SK-N-SH treated with all-trans-retinoic acid at 6 μM for 48 hours (cell line): ENCODE measurements around the gene ULBP1.

Source experiments
- ATAC-seq: fragments of 200-7000 bp; cut with Tn5 transposase; 3 replicates; pipeline ENCODE4 v1.9.1; 2020; ENCODE audit warnings: mild to moderate bottlenecking, moderate library complexity
- ARNTL ChIP-seq: fragments of 450-650 bp; formaldehyde crosslinking; IDR thresholded peaks from 2 replicates; pipeline ENCODE4 v1.5.0; 2020; ENCODE audit warnings: low read depth, mild to moderate bottlenecking, moderate library complexity, borderline replicate concordance
- BACH2 ChIP-seq: fragments of 250-450 bp; sonication (Bioruptor Pico); IDR thresholded peaks from 2 replicates; pipeline ENCODE4 v1.9.0; 2021; ENCODE audit warnings: mild to moderate bottlenecking, borderline replicate concordance
- CREB5 ChIP-seq: fragments of 250-450 bp; sonication (Bioruptor Pico); IDR thresholded peaks from 2 replicates; pipeline ENCODE4 v1.5.1; 2020; ENCODE audit warnings: low read depth, mild to moderate bottlenecking, moderate library complexity
- CSDC2 ChIP-seq: fragments of 250-450 bp; sonication (Bioruptor Pico); IDR thresholded peaks from 2 replicates; pipeline ENCODE4 v1.5.0; 2020; ENCODE audit warnings: mild to moderate bottlenecking, moderate library complexity
- CSRNP3 ChIP-seq: fragments of 250-450 bp; sonication (Bioruptor Pico); IDR thresholded peaks from 2 replicates; pipeline ENCODE4 v1.5.1; 2021; ENCODE audit warnings: mild to moderate bottlenecking, moderate library complexity
- ESRRG ChIP-seq: fragments of 250-450 bp; sonication (Bioruptor Pico); IDR thresholded peaks from 2 replicates; pipeline ENCODE4 v1.6.1; 2021; ENCODE audit warnings: mild to moderate bottlenecking
- GLIS3 ChIP-seq: fragments of 250-450 bp; sonication (Bioruptor Pico); IDR thresholded peaks from 2 replicates; pipeline ENCODE4 v1.5.0; 2020; ENCODE audit warnings: mild to moderate bottlenecking, moderate library complexity
- ISL1 ChIP-seq: fragments of 250-450 bp; sonication (Bioruptor Pico); IDR thresholded peaks from 2 replicates; pipeline ENCODE4 v2.1.2; 2022; ENCODE audit warnings: mild to moderate bottlenecking, moderate library complexity
- OSR1 ChIP-seq: fragments of 250-450 bp; sonication (Bioruptor Pico); IDR thresholded peaks from 2 replicates; pipeline ENCODE4 v1.8.0; 2022; ENCODE audit warnings: moderate library complexity, mild to moderate bottlenecking, inconsistent platforms
- PATZ1 ChIP-seq: fragments of 250-450 bp; sonication (Bioruptor Pico); IDR thresholded peaks from 2 replicates; pipeline ENCODE4 v1.8.0; 2020; ENCODE audit warnings: mild to moderate bottlenecking, moderate library complexity, borderline replicate concordance
- PPARA ChIP-seq: fragments of 250-450 bp; sonication (Bioruptor Pico); IDR thresholded peaks from 2 replicates; pipeline ENCODE4 v1.5.0; 2020; ENCODE audit warnings: mild to moderate bottlenecking, borderline replicate concordance
- SNAI2 ChIP-seq: fragments of 250-450 bp; sonication (Bioruptor Pico); IDR thresholded peaks from 2 replicates; pipeline ENCODE4 v1.5.0; 2020; ENCODE audit warnings: mild to moderate bottlenecking, moderate library complexity
- TOX ChIP-seq: fragments of 250-450 bp; sonication (Bioruptor Pico); IDR thresholded peaks from 2 replicates; pipeline ENCODE4 v1.8.0; 2021; ENCODE audit warnings: mild to moderate bottlenecking, moderate library complexity, borderline replicate concordance
- TSHZ2 ChIP-seq: fragments of 250-450 bp; sonication (Bioruptor Pico); IDR thresholded peaks from 2 replicates; pipeline ENCODE4 v1.5.0; 2020; ENCODE audit warnings: mild to moderate bottlenecking, moderate library complexity
- ZC3H10 ChIP-seq: fragments of 250-450 bp; sonication (Bioruptor Pico); IDR thresholded peaks from 2 replicates; pipeline ENCODE4 v1.5.1; 2021; ENCODE audit warnings: mild to moderate bottlenecking, moderate library complexity
- ZFP3 ChIP-seq: fragments of 250-450 bp; sonication (Bioruptor Pico); IDR thresholded peaks from 2 replicates; pipeline ENCODE4 v1.5.0; 2020; ENCODE audit warnings: mild to moderate bottlenecking, moderate library complexity
- ZNF565 ChIP-seq: fragments of 450-650 bp; formaldehyde crosslinking; conservative IDR thresholded peaks from 2 replicates; pipeline ENCODE4 v1.5.0; 2020; ENCODE audit warnings: low read depth, mild to moderate bottlenecking, moderate library complexity
- ZNF70 ChIP-seq: fragments of 450-650 bp; formaldehyde crosslinking; IDR thresholded peaks from 2 replicates; pipeline ENCODE4 v1.5.0; 2020; ENCODE audit warnings: mild to moderate bottlenecking, moderate library complexity
- ZNF8 ChIP-seq: fragments of 450-650 bp; formaldehyde crosslinking; IDR thresholded peaks from 2 replicates; pipeline ENCODE4 v1.5.0; 2020; ENCODE audit warnings: mild to moderate bottlenecking, moderate library complexity
- TF ChIP-seq, protein P1 (sequence below): fragments of 250-450 bp; sonication (Bioruptor Pico); IDR thresholded peaks from 2 replicates; pipeline ENCODE4 v1.8.0; 2021; ENCODE audit warnings: low read depth, mild to moderate bottlenecking, moderate library complexity, borderline replicate concordance

Gene ULBP1

GRCh38 chr6:149923327-149923986 is 40.3 kb upstream of the ULBP1 start (continued):
- TF ChIP-seq, protein P1, sequence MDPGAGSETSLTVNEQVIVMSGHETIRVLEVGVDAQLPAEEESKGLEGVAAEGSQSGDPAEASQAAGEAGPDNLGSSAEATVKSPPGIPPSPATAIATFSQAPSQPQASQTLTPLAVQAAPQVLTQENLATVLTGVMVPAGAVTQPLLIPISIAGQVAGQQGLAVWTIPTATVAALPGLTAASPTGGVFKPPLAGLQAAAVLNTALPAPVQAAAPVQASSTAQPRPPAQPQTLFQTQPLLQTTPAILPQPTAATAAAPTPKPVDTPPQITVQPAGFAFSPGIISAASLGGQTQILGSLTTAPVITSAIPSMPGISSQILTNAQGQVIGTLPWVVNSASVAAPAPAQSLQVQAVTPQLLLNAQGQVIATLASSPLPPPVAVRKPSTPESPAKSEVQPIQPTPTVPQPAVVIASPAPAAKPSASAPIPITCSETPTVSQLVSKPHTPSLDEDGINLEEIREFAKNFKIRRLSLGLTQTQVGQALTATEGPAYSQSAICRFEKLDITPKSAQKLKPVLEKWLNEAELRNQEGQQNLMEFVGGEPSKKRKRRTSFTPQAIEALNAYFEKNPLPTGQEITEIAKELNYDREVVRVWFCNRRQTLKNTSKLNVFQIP = no peak
- TF ChIP-seq OSR1 (CRISPR knock-in tag) = no peak
- no peak for TF ChIP-seq TSHZ2 (CRISPR knock-in tag)
- TF ChIP-seq CSDC2 = no peak
- TF ChIP-seq ESRRG (CRISPR knock-in tag) = no peak
- TF ChIP-seq TOX (CRISPR knock-in tag) = no peak
- TF ChIP-seq CREB5 (CRISPR knock-in tag) = no peak
- no peak for TF ChIP-seq ZNF565 (CRISPR knock-in tag)
- TF ChIP-seq, all 23 proteins: peak for 0

DNA sequence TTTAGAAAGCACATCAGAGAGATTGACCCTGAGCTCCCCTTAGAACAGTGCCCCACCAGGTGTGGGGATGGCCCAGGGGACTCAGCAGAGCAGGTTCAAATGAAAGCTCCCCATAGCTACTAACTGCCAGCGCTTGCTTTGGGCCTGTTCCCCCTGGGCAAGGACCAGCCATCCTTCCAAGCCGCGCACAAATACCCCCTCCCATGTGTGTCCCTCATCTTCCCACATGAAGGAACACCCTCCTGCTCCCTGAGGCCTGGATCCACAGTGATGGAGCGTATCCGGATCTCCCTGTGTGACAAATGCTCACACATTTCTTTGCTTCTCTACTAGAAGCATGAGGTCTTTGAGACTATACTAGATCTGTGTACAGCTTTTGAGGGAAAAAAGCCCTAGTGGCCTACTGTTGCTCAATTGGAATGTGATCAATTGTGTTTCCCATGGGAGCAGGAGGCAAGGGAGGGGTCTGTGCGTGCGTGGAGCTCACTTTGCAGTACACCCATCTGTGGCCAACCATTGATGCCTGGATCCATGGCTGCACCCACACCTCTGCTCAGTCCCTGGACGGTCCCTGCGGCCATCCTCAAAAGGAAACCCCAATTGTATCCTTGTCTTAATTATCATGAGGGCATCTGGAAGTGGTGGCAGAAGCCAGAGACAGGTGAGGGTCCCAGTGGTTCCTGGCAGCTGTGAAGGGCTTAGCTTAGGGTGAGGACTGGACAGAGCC is 39.4 kb upstream of the ULBP1 start:
- ATAC-seq = no peak
- TF ChIP-seq PPARA = no peak
- TF ChIP-seq CREB5 (CRISPR knock-in tag) = no peak
- TF ChIP-seq ZNF70 = no peak
- TF ChIP-seq TOX (CRISPR knock-in tag) = no peak
- no peak for TF ChIP-seq ZC3H10 (CRISPR knock-in tag)
- TF ChIP-seq ARNTL (CRISPR knock-in tag) = no peak
- no peak for TF ChIP-seq GLIS3 (CRISPR knock-in tag)
- no peak for TF ChIP-seq ZFP3 (CRISPR knock-in tag)
- no peak for TF ChIP-seq CSRNP3
- no peak for TF ChIP-seq ISL1 (CRISPR knock-in tag)
- TF ChIP-seq SNAI2 (CRISPR knock-in tag) = no peak
- TF ChIP-seq ZNF8 (CRISPR knock-in tag) = no peak

DNA sequence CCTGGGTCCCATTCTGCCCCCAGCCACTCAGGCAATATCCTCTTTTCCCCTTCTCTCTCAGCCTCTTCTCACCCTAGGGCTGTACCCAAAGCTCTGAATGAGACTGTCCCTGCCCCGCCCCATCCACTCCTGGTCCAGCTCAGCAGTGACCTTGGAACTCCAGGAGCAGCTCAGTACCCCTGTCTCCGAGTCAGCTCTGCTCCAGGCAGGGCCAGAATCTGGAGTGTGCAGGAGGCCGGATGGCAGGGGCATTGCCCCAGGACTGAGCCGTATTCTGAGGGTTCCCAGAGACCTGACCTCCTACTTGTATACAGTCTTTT is 38.9 kb upstream of the ULBP1 start:
- ATAC-seq = no peak
- TF ChIP-seq TSHZ2 (CRISPR knock-in tag) (no peak), BACH2 (CRISPR knock-in tag) (no peak), ZC3H10 (CRISPR knock-in tag) (no peak), TOX (CRISPR knock-in tag) (no peak), CREB5 (CRISPR knock-in tag) (no peak), PATZ1 (no peak), CSDC2 (no peak)
- TF ChIP-seq, protein P1 = no peak
